22Rv1 (cell line): Measurements from ENCODE around the gene RPS28.
A peak's percentile ranks its signal among the peaks of the same experiment; 100 is the strongest.

Experiments used
- H3K27ac ChIP-seq: fragments of 450-650 bp; 2 replicates; pipeline ENCODE4 v1.5.1; 2017
- CTCF ChIP-seq: fragments of 450-650 bp; IDR thresholded peaks from 2 replicates; pipeline ENCODE4 v1.5.1; 2017; ENCODE audit warnings: mild to moderate bottlenecking
- ZFX ChIP-seq: fragments of 450-650 bp; IDR thresholded peaks from 2 replicates; pipeline ENCODE4 v1.6.1; 2017; ENCODE audit warnings: antibody characterized with exemption, borderline replicate concordance

The RPS28 gene

GRCh38 chr19:8366121-8366581, 44.9 kb downstream of the RPS28 start:
- TF ChIP-seq CTCF (no peak), ZFX (no peak)
- peak overlapping the region; percentile 96 for H3K27ac ChIP-seq

DNA sequence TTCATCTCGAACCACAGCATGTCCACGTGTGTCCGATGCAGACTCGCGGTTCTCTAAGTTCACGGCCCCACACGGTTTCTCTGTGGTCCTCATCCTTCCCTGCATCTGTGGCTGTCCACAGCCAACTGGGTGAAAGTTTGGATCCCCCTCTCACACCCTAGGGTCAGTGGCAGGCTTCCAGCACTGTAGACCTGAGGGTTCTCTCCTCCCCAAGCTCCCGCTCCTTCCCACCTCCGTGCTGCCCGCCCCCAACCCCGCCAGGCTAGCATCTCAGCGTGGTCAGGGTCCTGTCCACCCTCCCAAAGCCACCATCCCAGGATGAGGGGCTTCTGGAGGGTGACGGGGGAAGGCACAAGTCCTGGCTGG, 45.6 kb downstream of the RPS28 start:
- peak overlapping the region; percentile 96; the same call in 1 of the 2 replicates for H3K27ac ChIP-seq
- TF ChIP-seq ZFX: no peak
- TF ChIP-seq CTCF: no peak

GRCh38 chr19:8367327-8368001, 46.2 kb downstream of the RPS28 start:
- peak overlapping the region; percentile 96; the same call in 1 of the 2 replicates for H3K27ac ChIP-seq
- TF ChIP-seq CTCF (no peak), ZFX (no peak)

GRCh38 chr19:8370176-8371010, 49.1 kb downstream of the RPS28 start:
- TF ChIP-seq ZFX (no peak), CTCF (no peak)
- peak overlapping the region; percentile 96 for H3K27ac ChIP-seq

GRCh38 chr19:8371011-8371804, 49.9 kb downstream of the RPS28 start:
- peak overlapping the region; percentile 96 for H3K27ac ChIP-seq
- no peak for TF ChIP-seq CTCF
- TF ChIP-seq ZFX: no peak
